ENCODE results near the gene FHOD1. TPM values are rescaled to one million over a fixed set of nuclear protein-coding genes. Genes with fewer than 3 reads are reported as not detected.

The FHOD1 gene
- total RNA-seq, 2 donors from 2014 or later, result 28.5 to 31.7 TPM

DNA sequence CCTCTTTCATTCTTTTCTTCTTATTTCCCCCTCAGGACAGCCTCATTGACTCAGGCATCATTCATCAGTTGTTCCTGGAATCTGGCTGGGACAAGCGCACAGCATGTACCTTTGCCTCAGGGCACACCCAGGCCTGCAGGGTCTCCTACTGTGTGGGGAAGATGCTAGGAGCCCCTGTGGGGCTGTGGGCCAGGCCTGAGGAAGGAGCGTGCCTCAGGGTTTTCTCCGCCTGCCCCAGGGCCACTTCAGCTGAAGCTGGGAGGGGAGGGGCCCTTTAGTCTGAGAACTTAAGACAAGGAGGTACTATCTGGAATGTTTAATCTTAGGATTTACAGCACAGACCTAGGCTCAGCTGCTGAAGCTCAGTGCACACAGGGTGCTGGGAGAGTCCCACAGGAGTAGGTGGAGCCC is 40.4 kb downstream of the FHOD1 start:
- ATAC-seq (ENCODE audit: insufficient number of reproducible peaks, low FRiP score, low read depth) (no peak), DNase-seq (ENCODE audit: low spot score) (no peak)
- H3K36me3 ChIP-seq, result peaks cover 12% of the 10 kb centered on the region
- no peak overlapping the region for H3K4me3 ChIP-seq
- H3K4me1 ChIP-seq (ENCODE audit: control insufficient read depth in 1 of 2, low read depth in 2 of 2), result no peaks in the 10 kb centered on the region
- TF ChIP-seq, protein P1, sequence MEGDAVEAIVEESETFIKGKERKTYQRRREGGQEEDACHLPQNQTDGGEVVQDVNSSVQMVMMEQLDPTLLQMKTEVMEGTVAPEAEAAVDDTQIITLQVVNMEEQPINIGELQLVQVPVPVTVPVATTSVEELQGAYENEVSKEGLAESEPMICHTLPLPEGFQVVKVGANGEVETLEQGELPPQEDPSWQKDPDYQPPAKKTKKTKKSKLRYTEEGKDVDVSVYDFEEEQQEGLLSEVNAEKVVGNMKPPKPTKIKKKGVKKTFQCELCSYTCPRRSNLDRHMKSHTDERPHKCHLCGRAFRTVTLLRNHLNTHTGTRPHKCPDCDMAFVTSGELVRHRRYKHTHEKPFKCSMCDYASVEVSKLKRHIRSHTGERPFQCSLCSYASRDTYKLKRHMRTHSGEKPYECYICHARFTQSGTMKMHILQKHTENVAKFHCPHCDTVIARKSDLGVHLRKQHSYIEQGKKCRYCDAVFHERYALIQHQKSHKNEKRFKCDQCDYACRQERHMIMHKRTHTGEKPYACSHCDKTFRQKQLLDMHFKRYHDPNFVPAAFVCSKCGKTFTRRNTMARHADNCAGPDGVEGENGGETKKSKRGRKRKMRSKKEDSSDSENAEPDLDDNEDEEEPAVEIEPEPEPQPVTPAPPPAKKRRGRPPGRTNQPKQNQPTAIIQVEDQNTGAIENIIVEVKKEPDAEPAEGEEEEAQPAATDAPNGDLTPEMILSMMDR (IDR thresholded peaks at IDR 0.05), result no peak
- no peaks in the 10 kb centered on the region for H3K27me3 ChIP-seq (replicated peaks; ENCODE audit: insufficient read depth)
- H3K27ac ChIP-seq, result no peak overlapping the region
- H3K9me3 ChIP-seq, result no peaks in the 10 kb centered on the region

DNA sequence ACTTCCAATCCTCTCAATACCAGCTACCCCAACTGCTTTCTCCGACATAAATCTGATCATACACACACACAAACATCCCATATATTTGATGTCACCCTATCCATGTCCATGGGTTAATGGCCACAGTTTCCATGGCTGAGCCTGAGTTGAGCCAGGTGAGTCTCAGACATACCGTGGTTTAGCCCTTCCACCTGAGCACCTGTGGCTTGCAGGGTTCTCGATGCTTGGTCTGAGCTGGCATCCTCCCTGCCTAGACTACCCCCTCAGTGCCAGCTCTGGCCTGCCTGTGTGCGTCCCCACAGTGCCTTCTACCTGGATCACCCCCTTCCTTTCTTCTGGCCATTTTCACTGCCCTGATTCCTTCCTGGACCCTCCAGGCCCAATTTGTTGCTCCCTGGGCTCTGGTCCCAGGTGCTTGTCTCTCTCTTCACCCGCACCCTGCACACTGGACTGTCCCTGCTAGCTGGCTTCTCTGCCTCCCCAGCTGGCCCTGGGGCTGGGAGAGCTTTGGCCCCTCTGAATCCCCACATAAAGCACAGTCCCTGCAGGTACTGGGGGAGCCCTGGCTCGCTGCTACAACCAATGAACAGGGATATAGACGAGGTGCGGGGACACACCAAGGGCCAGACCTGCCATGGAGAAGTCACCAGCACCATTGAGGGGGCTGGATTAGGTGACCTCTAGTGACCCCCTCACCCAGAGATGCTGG is 41.0 kb downstream of the FHOD1 start:
- TF ChIP-seq, protein P1 (IDR thresholded peaks at IDR 0.05), result no peak
- ATAC-seq (ENCODE audit: insufficient number of reproducible peaks, low FRiP score, low read depth) (no peak), DNase-seq (ENCODE audit: low spot score) (no peak)

DNA sequence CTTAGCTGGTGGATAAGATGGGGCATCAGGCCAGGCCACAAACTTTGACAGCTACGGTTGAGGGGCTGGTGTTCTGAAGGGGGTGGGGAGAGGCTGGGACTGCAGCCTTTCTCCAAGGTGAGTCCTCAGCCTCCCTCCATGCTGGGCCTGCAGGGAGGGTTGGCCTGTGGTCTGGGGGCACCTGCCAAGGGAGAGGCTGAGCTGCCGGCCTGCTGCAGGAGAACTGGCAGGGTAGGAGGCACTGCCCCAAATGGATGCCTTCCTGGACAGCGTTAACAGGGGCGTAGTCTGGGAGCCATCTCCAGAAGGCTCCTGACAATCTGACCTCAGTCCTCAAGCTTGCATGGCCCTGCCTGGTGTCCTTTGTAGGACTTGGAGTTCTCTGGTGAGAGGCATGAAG is 43.2 kb downstream of the FHOD1 start:
- no peak overlapping the region for H3K27ac ChIP-seq
- no peak for ATAC-seq (ENCODE audit: insufficient number of reproducible peaks, low FRiP score, low read depth)

More for the DNA sequence above, 41.0 kb downstream of the FHOD1 start:
- Histone ChIP-seq H3K9me3 (no peaks in the 10 kb centered on the region), H3K27me3 (replicated peaks; ENCODE audit: insufficient read depth) (no peaks in the 10 kb centered on the region), H3K27ac (no peak overlapping the region), H3K4me3 (no peak overlapping the region), H3K4me1 (ENCODE audit: control insufficient read depth in 1 of 2, low read depth in 2 of 2) (no peaks in the 10 kb centered on the region), H3K36me3 (peaks cover 16% of the 10 kb centered on the region)

DNA sequence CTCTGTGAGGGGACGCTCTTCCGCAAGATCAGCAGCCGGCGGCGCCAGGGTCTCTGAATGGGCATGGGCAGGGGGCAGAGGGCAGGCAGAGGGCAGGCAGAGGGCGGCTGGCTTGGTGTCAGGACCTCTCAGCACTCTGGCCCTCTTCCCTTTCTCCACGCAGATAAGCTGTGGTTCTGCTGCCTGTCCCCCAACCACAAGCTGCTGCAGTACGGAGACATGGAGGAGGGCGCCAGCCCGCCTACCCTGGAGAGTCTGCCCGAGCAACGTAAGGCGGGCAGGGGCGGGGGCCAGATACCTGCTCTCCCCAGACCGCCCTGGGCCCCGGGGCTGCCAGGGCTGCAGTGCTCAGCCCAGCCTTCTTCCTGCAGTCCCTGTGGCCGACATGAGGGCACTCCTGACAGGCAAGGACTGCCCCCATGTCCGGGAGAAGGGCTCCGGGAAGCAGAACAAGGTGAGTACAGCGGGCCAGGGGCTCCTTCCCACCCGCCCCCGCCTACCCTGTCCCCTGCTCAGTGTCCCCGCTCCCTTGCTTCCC is 44.3 kb downstream of the FHOD1 start:
- Histone ChIP-seq H3K9me3 (no peaks in the 10 kb centered on the region), H3K27ac (no peak overlapping the region), H3K27me3 (replicated peaks; ENCODE audit: insufficient read depth) (no peaks in the 10 kb centered on the region), H3K36me3 (peaks cover 17% of the 10 kb centered on the region), H3K4me1 (ENCODE audit: control insufficient read depth in 1 of 2, low read depth in 2 of 2) (peaks cover 0 to 5% of the 10 kb centered on the region in 2 donors), H3K4me3 (no peak overlapping the region)
- no peak for DNase-seq (ENCODE audit: low spot score)
- TF ChIP-seq, protein P1 (IDR thresholded peaks at IDR 0.05), result no peak
- no peak for ATAC-seq (ENCODE audit: insufficient number of reproducible peaks, low FRiP score, low read depth)

More for the DNA sequence above, 43.2 kb downstream of the FHOD1 start:
- DNase-seq (ENCODE audit: low spot score), result no peak
- Histone ChIP-seq H3K36me3 (peaks cover 17% of the 10 kb centered on the region), H3K9me3 (no peaks in the 10 kb centered on the region), H3K27me3 (replicated peaks; ENCODE audit: insufficient read depth) (no peaks in the 10 kb centered on the region), H3K4me3 (no peak overlapping the region), H3K4me1 (ENCODE audit: control insufficient read depth in 1 of 2, low read depth in 2 of 2) (no peaks in the 10 kb centered on the region)
- TF ChIP-seq, protein P1 (IDR thresholded peaks at IDR 0.05), result no peak

DNA sequence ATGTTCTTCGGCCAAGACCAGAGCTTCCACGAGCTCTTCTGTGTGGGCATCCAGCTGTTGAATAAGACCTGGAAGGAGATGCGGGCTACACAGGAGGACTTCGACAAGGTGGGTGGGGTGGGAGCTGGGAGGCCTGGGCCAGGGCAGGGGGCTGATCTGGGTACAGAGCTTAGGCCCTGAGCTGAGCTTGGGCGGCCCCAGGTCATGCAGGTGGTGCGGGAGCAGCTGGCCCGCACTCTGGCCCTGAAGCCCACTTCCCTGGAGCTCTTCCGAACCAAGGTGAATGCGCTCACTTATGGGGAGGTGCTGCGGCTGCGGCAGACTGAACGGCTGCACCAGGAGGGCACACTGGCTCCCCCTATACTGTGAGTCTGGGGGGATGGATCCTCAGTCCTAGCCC is 44.9 kb downstream of the FHOD1 start:
- Histone ChIP-seq H3K4me1 (ENCODE audit: control insufficient read depth in 1 of 2, low read depth in 2 of 2) (peaks cover 0 to 10% of the 10 kb centered on the region in 2 donors), H3K27ac (no peak overlapping the region), H3K27me3 (replicated peaks; ENCODE audit: insufficient read depth) (no peaks in the 10 kb centered on the region), H3K9me3 (no peaks in the 10 kb centered on the region), H3K4me3 (no peak overlapping the region), H3K36me3 (peaks cover 20% of the 10 kb centered on the region)
- no peak for ATAC-seq (ENCODE audit: insufficient number of reproducible peaks, low FRiP score, low read depth)
- no peak for DNase-seq (ENCODE audit: low spot score)
- TF ChIP-seq, protein P1 (IDR thresholded peaks at IDR 0.05), result no peak
